ENCODE results near the gene OTUD5.

The OTUD5 gene

GRCh38 chrX:48909703-48910294 is 47.6 kb downstream of the OTUD5 start:
- Histone ChIP-seq H3K36me3 (ENCODE audit: control insufficient read depth in 2 of 2, insufficient read depth in 1 of 2, low read length in 2 of 2) (peaks cover 0 to 56% of the 10 kb centered on the region in 2 experiments; a peak in 1 of 3 replicates), H3K4me3 (ENCODE audit: low read depth, low read length) (no peak overlapping the region), H3K27ac (ENCODE audit: extremely low read depth, low read depth, low read length) (no peak overlapping the region), H3K9me3 (ENCODE audit: control insufficient read depth, insufficient read depth, low read depth, low read length) (no peaks in the 10 kb centered on the region), H3K4me1 (ENCODE audit: control insufficient read depth, insufficient read depth, low read length) (no peaks in the 10 kb centered on the region)
- TF ChIP-seq INSM2 (tag by site-specific recombination; IDR thresholded peaks at IDR 0.05), result no peak
- TF ChIP-seq ZNF621 (tag by site-specific recombination; IDR thresholded peaks at IDR 0.05), result no peak
- no peak for TF ChIP-seq ZNF521 (tag by site-specific recombination; IDR thresholded peaks at IDR 0.05)
- ChIA-PET CTCF (no interaction called here), POLR2A (interaction anchor here (2.9 kb wide), 1 partner anchor 12 kb away, joined by 21 read pairs; the partner anchor contains the start of genes PQBP1 and TIMM17B)

DNA sequence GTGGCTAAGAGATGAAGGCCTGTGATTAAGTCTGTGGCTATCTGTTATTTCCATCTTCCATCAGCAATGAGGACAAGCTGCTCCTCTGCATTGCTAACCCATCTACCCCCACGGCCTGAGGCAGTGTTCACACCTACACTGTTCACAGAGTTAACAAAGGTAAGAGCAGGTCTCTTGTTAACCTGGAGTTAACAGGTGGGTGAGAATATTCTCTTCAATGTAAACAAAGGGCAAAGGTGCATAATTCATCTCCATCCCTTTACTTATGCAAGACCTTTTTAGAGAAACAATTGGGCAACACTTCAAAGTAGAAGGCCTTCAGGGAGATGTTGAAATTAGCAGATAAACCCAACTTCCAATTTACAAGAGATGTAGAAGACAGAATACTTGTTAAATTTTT is 48.8 kb downstream of the OTUD5 start:
- Histone ChIP-seq H3K4me1 (ENCODE audit: control insufficient read depth, insufficient read depth, low read length) (no peaks in the 10 kb centered on the region), H3K27ac (ENCODE audit: extremely low read depth, low read depth, low read length) (no peak overlapping the region), H3K9me3 (ENCODE audit: control insufficient read depth, insufficient read depth, low read depth, low read length) (no peaks in the 10 kb centered on the region), H3K4me3 (ENCODE audit: low read depth, low read length) (no peak overlapping the region), H3K36me3 (ENCODE audit: control insufficient read depth in 2 of 2, insufficient read depth in 1 of 2, low read length in 2 of 2) (peaks cover 0 to 56% of the 10 kb centered on the region in 2 experiments; a peak in 1 of 3 replicates)
- ChIA-PET POLR2A (interaction anchor here (1.9 kb wide), 1 partner anchor 17 kb away, joined by 6 read pairs; no protein-coding TSS in a partner anchor), CTCF (no interaction called here)
- TF ChIP-seq ZBTB48 (tag by site-specific recombination; IDR thresholded peaks at IDR 0.05) (no peak), ZBTB17 (tag by site-specific recombination; IDR thresholded peaks at IDR 0.05) (no peak), ZNF514 (tag by site-specific recombination; IDR thresholded peaks at IDR 0.05) (no peak), ZNF404 (tag by site-specific recombination; IDR thresholded peaks at IDR 0.05) (no peak), ZNF18 (tag by site-specific recombination; IDR thresholded peaks at IDR 0.05) (no peak), ZNF335 (tag by site-specific recombination; conservative IDR thresholded peaks at IDR 0.05) (no peak), ZSCAN4 (tag by site-specific recombination; IDR thresholded peaks at IDR 0.05) (no peak), ZNF621 (tag by site-specific recombination; IDR thresholded peaks at IDR 0.05) (no peak), ZNF707 (tag by site-specific recombination; IDR thresholded peaks at IDR 0.05) (no peak), ZNF223 (tag by site-specific recombination; IDR thresholded peaks at IDR 0.05) (no peak), ZNF19 (tag by site-specific recombination; IDR thresholded peaks at IDR 0.05; ENCODE audit: low read depth) (no peak), ZNF350 (tag by site-specific recombination; IDR thresholded peaks at IDR 0.05) (no peak), ZNF558 (tag by site-specific recombination; IDR thresholded peaks at IDR 0.05) (no peak), ZNF239 (tag by site-specific recombination; IDR thresholded peaks at IDR 0.05) (no peak), HOXD13 (CRISPR knock-in tag; IDR thresholded peaks at IDR 0.05; ENCODE audit: borderline replicate concordance) (no peak), ZNF830 (tag by site-specific recombination; IDR thresholded peaks at IDR 0.05; ENCODE audit: low read depth) (no peak)
- TF ChIP-seq, protein P1, sequence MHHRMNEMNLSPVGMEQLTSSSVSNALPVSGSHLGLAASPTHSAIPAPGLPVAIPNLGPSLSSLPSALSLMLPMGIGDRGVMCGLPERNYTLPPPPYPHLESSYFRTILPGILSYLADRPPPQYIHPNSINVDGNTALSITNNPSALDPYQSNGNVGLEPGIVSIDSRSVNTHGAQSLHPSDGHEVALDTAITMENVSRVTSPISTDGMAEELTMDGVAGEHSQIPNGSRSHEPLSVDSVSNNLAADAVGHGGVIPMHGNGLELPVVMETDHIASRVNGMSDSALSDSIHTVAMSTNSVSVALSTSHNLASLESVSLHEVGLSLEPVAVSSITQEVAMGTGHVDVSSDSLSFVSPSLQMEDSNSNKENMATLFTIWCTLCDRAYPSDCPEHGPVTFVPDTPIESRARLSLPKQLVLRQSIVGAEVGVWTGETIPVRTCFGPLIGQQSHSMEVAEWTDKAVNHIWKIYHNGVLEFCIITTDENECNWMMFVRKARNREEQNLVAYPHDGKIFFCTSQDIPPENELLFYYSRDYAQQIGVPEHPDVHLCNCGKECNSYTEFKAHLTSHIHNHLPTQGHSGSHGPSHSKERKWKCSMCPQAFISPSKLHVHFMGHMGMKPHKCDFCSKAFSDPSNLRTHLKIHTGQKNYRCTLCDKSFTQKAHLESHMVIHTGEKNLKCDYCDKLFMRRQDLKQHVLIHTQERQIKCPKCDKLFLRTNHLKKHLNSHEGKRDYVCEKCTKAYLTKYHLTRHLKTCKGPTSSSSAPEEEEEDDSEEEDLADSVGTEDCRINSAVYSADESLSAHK (tag by site-specific recombination; IDR thresholded peaks at IDR 0.05), result no peak
